NCI-H187 (cell line): ENCODE data around the gene RSU1.
"Not testable (repeated sequence)": the region's sequence is repeated elsewhere in the genome, so short reads cannot be mapped to it uniquely, and the experiment has no call there.

Experiments used
- DNase-seq, 2 experiments: peaks; one replicate each; lab custom pipeline; 2025; lab: John Stamatoyannopoulos, UW

RSU1 gene

GRCh38 chr10:16780338-16780880 lies 36.8 kb downstream of the RSU1 start:
- DNase-seq = no peak

- no peak for DNase-seq
Observed at GRCh38 chr10:16779384-16779915, 37.8 kb downstream of the RSU1 start.

- DNase-seq = peak in 1 of 2 experiments; percentile 1
Observed at GRCh38 chr10:16777473-16778370, 39.5 kb downstream of the RSU1 start.

GRCh38 chr10:16776896-16777295 lies 40.3 kb downstream of the RSU1 start:
- DNase-seq = no peak

DNA sequence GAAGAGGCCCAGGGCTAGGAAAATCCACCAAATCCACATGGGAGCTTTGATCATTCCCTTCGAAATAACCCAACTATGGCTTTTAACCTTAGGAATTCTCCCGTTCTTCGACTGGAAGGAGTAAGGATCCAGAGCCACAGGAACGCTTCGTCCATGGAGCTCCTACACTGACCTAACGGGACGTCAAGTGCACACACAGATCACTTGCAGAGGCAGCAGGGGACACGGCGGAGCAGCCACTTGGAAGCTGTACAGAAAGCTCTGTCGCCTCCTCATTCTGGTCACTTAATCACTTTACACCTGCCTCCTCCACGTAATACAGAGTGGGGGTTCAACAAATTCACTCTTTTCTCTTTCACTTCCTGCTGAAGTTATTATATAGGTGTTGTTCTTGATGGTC lies 43.9 kb downstream of the RSU1 start:
- DNase-seq = no peak

DNA sequence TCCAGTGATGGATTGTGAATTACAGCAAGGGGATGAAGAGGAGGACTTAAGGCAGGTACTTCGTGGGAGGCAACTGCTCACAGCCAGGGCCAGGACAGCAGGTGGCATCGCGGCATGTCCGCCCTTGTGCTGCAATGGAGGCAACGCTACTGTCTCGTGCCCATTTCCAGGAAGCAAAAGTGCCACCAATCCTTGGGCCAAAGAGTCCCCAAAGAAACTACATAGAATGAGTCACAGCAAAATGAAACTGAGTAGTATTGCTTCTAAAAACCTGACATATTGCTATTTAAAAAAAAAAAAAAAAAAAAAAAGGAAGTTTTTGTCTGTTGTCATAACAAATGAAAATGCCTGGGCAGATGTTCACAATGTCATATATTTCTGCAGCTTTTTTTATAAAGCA lies 46.6 kb downstream of the RSU1 start:
- no peak for DNase-seq

DNA sequence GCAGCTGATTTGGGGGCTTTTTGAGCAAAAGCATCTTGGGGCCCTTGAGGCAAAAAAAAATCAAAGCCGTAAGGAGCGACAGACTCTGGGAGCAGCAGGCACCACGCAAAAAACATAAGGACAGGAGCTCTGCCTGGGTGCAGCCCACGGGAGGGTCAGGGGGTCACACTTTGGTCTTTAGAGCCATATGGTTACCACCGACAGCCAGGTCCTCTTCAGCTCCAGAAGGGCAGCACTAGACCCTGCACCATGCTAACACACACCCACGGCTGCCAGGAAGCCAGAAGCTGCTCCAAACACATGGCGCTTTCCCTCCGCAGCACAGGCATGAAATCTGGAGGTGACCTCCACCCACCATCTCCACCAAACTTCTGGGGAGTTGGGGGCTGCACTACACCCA lies 47.1 kb downstream of the RSU1 start:
- no peak for DNase-seq

GRCh38 chr10:16769331-16769730 lies 47.9 kb downstream of the RSU1 start:
- no peak for DNase-seq

DNA sequence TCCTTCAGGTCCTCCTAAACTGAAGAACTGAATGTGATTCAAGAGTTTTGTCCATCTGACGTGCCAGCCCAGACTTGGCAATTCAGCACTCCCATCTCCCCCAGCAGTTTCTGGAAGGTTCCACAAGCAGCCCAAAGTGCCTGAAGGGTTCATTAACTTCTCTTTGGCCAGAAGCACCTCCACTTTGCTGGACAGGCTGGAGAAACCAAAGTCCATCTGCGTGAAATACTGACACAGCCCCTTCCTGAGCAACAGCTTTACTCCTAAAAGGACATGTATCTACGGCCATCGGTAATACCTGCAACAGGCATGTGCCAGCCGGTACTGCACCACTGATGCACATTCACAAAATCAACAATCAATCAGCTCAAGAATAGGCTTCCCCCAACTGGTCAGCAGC lies 48.5 kb downstream of the RSU1 start:
- DNase-seq = no peak

DNA sequence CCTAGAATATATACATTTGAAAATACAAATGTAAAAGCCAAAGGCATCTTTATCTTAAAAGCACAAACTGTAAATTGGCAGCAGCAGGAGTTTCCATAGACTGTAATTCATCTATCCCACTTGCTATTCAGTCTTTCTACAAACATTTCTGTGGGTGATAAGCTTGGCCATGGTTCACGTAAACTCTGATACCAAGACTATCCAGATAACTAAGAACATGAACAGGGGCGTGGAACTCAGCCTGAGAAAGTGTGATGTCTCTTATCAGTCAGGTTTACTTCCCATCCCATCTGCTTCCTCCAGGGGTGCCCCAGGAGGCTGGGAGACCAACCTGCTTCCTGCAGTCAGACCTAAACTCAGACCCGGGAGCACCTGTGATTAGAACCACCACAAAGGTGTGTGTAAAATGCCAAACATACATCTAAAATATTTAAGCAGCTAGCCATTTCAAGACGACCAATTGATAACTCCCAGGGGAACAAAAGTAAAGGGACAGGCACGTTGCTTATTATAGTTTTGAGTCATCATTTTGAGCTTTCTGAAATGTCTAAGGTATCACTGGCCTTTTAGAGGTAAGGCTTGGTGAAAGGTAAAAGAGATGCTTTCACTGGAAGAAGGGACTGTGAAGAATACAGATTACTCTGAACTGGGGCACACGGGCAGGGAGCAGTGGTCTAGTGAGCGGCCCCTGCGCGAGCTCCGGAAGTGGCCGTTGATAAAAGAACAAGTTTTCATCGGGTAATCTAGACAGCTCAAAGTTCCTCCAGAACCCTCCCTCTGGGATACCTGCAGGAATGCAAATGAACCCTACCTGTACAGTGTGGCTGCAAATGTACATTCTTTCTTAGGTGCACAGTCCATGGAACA lies 51.5 kb downstream of the RSU1 start:
- no peak for DNase-seq

DNA sequence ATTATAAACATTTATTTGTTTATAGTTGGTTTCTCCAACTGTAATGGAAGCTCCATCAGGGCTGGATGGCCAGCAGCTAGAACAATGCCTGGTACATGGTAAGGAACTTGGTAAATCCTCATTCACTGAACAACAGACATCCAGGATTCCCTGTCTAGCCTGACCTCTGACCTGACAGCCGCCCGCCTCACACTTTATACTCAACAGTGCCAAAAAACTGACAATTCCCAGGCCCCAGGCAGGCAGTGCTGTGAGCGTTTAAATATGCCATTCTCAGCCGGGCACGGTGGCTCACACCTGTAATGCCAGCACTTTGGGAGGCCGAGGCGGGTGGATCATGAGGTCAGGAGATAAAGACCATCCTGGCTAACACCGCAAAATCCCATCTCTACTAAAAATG lies 55.9 kb downstream of the RSU1 start:
- DNase-seq = no peak

DNA sequence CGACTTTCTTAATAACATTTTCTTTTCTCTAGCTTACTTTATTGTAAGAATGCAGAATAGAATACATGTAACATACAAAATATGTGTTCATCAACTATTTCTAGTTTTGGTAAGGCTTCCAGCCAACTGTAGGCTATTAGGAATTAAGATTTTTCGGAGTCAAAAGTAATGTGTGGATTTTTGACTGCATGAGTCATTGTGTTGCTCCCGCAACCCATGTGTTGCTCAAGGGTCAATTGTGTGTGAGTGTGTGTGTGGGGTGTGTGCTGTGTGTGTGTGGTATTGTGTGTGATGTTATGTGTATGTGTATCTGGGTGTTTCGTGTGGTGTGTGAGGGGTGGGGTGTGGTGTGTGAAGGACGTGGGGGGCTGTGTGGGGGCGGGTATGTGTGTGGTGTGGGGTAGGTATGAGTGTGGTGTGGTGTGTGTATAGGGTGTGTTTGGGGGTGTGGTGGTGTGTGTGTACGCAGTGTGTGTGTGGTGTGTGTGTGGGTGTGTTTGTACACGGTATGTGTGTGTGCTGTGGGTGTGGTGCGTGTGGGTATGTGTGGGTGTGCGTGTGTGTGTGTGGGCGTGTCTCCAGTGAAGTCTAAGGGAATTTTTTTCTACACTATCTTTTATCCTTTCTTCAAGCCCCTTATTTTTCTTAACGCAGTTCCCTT lies 60.5 kb downstream of the RSU1 start:
- DNase-seq = no peak

DNA sequence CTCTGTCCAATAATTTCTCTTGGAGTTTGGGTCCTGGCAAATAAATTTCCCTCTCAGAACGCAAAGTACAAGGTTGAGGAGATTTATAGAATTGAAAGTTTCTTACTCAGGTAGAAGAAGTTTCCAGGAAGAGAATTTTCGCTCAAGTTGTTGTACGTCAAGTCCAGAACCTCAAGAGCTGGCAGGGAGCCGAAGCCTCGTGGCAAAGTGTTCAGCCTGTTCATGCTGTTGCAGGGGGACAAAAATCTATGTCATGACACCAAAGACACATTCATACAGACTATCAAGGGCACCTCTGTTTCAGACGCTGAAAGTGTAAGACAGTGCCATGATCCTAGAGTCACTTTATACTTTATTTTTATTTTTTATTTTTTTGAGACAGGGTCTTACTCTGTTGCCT lies 62.5 kb downstream of the RSU1 start:
- no peak for DNase-seq

DNA sequence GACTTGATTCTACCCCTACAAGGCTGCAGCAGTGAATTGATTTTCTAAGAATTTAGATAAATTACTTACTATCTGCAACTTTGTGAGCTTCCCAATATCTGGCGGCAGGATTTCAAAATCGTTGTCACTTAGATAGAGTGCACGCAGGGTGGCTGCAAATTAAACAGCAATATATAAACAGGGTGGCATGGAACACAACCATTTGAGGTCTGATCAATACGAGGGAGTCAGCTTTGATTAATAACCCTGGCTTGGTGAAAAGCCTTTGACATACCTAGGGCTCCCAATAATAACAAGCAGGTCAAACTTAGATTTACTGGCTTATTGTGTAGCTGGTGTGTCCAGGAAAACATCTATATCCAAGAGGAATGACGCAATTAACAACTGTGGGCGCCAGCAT lies 64.4 kb downstream of the RSU1 start:
- DNase-seq = not testable (repeated sequence)

GRCh38 chr10:16752099-16752498 lies 65.1 kb downstream of the RSU1 start:
- no peak for DNase-seq

DNA sequence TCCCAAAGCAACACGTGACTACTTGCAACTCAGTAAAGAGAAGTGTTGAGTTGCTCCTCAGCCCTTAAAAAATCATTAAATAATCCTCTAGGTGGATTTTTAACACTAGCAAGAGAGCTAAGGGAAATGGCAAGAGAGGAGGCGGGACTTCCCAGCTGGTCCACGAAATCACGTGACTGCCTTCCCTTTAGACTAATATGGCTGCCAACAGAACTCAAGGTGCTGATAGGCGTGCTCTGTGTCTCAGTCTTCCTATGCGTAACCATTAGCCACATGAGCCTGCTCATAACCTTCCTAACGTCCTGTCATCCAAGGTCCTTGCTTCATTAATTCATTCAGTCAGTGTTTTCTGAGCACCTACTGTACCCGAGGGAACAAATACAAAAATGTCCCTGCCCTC lies 66.0 kb downstream of the RSU1 start:
- no peak for DNase-seq

GRCh38 chr10:16750461-16750860 lies 66.8 kb downstream of the RSU1 start:
- no peak for DNase-seq

DNA sequence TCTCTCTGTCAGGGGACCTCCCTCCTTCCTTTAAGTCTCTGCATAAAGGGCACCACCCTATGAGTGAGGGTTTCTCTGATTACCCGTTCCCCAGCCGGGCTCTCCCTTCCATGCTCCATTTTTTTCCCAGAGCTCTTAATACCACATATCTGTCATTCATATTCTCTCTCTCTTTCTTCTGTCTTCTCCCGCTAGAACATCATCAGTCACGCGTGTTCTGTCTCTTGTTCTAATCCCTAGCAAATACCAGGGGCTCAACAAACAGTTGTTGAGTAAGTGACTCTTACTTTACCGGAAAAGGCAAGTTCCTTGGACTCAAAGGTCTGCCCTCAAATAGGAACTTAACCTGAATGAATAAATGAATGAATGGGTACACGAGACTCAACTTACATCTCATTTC lies 68.5 kb downstream of the RSU1 start:
- DNase-seq = no peak

GRCh38 chr10:16746856-16747255 lies 70.4 kb downstream of the RSU1 start:
- DNase-seq = no peak

DNA sequence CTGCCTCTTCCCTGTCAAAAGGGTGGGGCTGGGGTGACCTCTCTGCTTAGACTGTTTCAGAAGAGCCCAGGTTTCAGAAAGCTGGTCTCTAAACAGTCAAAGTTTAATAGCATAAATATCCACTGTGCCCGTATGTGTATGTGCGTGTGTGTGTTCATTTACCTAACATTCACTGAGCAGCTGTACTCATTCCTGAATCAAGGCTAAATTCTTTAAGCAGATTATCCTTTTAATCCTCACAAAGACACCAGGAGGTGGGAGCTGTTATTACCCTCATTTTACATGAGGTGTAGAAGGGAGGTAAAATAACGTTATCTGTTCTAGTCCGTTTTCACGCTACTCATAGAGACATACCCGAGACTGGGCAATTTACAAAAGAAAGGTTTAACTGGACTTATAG lies 72.2 kb downstream of the RSU1 start:
- no peak for DNase-seq

DNA sequence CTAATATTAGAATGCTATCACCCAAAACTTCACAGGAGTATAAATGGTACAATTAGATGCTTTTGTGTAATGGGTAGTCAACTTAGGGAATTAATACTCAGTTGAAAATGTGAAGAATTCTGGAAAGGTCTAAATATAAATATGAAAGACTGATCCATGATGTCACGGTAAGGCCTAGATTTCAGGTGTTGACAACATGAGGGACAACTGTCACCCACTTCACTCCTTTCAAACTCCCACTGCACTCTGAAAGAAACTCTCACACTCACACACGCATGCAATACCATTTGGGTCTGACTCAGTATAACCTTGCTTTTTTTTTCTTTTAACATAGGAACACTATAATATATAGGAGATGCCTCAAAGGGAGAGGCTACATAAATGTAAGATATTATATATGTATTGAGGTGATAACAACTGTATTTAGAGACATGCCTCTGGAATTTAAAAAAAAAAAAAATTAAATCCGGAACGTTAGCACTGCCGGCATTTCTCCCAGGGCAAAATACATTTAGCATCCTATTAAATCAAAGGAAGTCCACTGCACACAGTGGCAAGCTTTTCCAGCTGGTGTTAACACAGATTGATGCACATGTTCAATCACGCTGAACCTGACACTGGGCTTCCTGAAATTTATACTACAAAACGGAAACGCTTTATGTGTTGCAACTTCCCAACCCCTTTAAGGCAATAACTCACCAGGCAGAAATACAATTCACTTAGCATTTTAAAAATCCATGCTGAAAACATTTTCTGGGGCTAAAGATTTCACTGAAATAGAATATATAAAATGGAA lies 74.9 kb downstream of the RSU1 start:
- no peak for DNase-seq
